ENCODE results near the gene SMOC2.

SMOC2 gene

GRCh38 chr6:168713839-168714238 is 272.9 kb downstream of the SMOC2 start:
- DNase-seq (ENCODE audit: low spot score): peak; percentile 17

GRCh38 chr6:168714547-168715260 is 273.7 kb downstream of the SMOC2 start:
- no peak for DNase-seq (ENCODE audit: low spot score)

GRCh38 chr6:168715643-168716481 is 274.9 kb downstream of the SMOC2 start:
- DNase-seq (ENCODE audit: low spot score): peak; percentile 2

- no peak for DNase-seq (ENCODE audit: low spot score)
Measured at GRCh38 chr6:168716581-168716980, 275.6 kb downstream of the SMOC2 start.

GRCh38 chr6:168717491-168717890 is 276.5 kb downstream of the SMOC2 start:
- DNase-seq (ENCODE audit: low spot score): no peak
